GM18499 (cell line): ENCODE data around the gene MAML3.

Experiments used
- ATAC-seq: cut with Tn5 transposase; IDR thresholded peaks from one replicate; pipeline ENCODE4 v1.9.1; 2021; ENCODE audit warnings: moderate number of reproducible peaks; ENCODE audit not compliant: insufficient read depth, unreplicated experiment

The MAML3 gene

DNA sequence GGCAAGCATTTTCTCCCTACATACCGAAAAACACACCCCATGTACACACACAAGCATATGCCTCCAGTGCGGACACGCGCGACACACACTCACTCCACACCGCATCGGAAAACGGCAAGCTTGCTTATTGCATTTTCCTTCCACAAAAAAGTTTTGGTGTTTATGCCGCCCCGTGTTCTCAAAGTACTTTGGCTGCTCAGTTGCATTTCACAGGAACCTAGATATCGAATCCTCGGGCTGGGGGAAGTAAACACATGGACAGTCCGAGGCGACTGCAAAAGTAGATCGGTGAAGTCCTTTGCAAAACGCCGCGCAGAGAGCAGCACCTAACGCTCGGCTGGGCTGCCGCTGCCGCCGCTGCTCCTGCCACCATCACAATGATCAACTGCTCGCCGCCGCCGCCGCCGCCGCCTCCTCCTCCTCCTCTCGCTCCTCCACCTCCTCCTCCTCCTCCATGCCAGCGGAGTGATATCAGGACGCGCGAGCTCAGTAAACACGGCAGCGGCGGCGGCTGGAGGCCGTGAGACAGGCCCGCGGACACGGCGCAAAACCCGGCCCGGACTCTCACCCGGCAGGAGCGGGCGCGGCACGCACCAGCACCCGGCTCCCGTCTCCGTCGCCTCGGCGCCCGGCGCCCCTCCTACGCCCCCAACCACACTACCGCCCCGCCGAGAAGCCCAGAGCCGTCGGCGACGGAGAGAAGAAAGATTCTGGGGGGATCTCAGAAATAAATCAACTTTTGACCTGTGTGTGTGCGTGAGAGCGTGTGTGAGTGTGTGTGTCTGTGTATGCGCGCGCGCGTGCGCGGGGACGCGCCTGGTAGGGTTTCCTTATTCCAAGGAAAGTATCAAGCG is at the start of gene MAML3:
MAML3 (minus strand) TSS at position 467 of the 854 bp plus-strand sequence. CDS start 857 bp downstream, outside the sequence.
- no peak for ATAC-seq

DNA sequence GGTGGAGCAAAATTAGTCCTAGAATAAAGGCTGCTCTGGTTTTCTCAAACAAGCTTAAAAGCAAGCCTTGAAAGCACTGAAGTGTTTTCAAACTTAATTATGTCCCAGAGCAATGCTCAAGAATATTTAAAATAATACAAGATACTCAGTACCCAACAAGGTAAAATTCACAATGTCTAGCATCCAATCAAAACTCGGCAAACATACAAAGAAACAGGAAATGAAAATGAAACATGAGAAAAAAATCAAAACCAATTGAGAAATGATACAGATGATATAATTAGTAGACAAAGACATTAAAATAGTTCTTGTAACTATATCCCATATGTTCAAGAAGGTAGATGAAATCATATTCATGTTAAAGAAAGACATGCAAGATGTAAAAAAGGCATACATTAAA is 45.0 kb upstream of the MAML3 start:
- ATAC-seq = no peak

DNA sequence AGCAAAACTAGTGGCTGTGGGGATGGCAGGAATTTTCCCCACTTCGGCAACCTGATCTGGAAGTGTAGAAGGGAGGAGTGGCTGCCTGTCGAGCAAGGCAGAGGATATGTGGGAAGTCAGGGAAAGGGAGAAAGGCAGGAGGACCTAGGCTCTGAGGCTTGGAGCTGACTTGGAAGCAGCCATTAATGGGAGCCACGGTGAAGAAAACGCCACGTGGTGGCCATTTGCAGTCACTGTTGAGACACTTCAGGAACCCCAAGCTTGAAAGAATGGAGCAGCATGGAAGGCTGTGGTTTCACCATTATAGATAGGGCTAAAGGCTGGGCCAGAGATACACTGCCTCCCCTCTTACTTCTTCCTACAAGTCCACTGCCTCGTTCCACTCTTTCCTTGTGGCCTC is 41.8 kb upstream of the MAML3 start:
- no peak for ATAC-seq

DNA sequence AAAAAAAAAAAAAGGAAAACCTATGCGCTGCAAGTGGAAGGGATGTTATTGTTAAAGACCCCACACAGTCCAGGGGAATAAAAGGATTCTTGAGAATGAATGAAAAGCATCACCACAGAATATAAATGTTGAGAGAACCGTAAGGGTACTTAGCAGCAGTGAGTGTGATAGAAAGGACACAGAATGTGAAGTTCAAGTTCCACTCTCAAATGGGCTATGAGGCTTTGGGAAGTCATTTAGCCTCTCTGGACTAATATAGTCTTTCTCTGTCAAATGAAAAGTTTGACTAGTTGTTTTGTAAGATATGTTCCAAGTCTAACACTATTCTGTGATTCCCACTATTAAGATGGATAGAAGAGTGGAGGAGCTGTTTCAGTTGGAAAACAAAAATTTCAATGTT is 35.8 kb upstream of the MAML3 start:
- no peak for ATAC-seq

DNA sequence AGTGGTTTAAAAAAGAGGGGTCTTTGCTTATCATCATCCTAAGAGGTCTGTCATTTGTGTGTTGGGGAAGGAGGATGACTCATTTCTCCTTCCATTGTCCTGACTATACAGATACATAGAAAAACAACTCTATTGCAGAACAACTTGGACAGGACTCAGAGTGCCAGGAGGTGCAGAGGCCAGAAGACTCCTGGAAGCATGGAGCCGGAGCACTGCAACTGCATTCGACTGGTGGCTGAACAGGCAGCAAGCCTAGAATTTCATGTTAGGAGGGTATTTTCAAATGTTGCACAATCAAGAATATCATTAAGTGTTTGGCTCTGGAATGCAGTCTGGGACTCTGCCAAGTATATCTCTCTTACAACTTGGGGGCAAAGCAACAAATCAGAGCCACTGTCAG is 35.0 kb upstream of the MAML3 start:
- no peak for ATAC-seq

DNA sequence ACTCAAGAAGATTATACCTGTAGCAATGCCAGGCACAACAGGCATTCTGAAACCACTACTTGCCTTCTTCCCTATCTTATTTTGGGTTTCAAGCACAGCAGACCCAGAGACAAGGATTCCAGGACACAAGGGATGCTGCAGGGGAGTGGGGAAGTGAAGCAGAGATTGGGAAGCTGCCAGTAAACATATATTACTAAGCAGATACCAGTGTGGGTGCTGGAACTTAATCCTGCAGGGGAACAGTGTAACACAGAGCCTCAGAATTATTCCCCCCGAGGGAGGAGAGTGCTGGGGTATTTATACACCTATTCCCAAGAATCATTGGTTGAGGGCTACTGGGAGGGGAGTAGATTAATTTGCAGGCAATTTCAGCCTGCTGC is 33.3 kb upstream of the MAML3 start:
- no peak for ATAC-seq

DNA sequence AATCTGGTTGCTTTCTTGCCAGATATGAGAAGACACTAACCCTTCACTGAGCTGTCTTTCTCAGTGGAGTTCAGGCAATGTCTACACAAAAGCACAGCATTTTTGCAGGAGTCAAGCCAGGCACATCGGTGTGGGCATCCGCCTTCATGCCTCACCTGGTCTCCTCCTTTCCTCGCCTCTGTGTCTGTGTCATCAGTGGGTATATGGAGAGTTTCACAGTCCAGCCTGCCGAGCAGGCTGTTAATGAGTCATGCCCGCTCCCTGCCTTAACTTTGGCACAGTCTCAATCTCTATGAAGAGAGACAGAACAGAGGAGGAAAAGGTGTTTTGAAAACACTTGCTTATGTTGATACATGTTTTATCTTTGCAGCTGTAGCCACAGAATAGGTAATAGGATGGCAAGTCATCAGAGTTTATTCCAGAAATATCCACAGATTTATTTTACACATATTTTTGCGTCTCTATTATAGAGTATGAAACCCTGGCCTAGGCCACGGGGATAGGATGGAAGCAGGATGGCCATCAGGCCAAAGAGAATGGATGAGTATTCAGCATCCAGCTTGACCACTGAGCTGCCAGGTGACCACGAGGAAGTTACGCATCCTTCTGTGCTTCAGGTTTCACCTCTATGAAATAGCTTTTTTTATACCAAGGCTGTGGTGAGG is 32.8 kb upstream of the MAML3 start:
- ATAC-seq = no peak

DNA sequence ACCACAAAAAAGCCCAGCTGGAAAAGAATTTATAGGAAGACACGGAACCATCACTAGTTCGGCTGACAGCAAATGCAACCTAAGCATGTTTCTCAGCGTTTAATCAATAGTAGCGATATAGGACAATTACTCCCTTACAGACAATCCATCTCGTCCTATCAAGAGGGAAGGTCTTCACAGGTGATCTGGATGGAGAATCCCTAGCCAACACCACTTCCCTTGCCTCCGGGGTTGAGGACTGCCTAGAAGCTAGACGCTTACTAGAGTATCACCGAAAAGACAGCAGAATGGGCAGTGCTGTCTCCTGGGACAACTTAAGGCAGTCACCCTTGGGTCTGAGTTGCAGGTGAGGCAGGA is 32.1 kb upstream of the MAML3 start:
- ATAC-seq = no peak

DNA sequence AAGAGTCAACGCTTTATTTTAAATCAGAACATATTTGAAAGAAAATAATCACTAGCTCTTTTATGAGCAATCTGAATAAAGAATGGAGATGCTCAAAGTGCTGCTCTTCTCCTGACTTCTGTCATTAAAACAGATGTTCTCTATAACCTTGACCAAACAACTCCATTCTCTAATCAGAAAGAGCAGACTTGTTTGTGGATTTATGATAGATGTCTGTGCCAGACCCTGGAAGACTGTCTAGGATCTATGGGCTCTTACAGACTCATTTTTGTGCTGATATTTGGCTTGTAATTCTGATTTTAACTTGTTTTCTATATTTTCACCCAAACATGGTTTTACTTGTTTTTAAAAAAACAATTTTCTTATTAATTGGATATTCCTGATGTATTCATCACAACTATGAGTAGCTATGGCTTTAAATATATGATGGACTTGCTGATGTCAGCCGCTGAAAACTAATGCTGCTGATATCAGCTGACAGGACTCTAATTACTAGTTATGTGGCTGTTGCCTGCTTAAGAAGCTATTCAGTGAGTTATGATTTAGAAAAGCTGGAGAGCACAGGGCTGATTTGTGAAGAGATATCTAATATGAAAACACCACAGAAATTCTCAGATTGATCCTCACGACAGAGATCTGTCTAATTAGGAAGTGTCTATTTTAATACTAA is 31.6 kb upstream of the MAML3 start:
- ATAC-seq = no peak

DNA sequence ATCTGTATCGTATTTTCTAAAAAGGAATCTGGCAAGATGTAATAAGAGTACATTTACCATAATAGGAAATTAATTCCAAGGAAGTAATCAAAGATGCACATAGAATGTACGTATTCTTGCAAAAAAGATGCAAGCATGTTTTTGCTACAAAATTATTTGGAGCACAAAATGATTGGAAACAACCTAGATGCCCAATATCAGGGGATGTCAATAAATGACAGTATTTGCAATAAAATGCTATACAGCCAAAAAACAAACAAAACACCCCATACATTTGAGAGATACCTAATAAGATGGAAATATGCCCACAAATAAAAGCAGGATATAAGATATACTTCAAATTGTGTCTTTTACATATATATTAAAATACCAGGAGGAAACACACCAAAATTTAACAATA is 29.3 kb upstream of the MAML3 start:
- ATAC-seq = no peak

DNA sequence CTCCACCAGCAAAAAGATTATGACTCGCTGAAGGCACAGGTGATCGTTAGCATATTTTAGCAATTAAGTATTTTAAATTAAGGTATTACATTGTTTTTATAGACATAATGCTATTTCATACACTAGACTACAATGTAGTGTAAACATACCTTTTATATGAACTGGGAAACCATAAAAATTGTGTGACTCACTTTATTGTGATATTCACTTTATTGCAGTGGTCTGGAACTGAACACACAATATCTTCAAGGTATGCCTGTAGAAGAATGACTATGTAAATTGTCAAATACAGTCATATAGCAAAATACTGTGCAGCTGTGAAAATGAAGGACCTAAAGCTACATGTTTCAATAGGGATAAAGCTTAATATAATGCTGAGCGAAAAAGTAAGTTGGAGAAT is 26.6 kb upstream of the MAML3 start:
- ATAC-seq = no peak

DNA sequence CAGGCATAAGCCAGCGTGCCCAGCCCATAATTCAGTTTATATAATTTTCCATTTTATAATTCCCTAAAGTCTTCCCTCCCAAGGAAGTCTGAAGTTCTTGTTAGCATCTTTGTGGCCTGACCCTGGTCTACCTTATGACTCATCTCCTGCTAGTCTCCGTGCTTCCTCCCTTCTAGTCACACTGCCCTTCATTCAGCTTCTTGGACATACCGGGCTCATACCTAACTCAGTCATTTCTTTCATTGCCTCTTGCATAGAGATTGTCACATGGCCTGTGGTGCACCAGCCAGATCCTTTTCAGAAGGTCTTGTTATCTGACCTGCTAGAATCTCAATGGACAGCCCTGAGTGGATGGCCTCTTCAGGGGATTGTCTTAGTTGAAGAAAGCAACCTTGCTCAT is 22.8 kb upstream of the MAML3 start:
- ATAC-seq = no peak

DNA sequence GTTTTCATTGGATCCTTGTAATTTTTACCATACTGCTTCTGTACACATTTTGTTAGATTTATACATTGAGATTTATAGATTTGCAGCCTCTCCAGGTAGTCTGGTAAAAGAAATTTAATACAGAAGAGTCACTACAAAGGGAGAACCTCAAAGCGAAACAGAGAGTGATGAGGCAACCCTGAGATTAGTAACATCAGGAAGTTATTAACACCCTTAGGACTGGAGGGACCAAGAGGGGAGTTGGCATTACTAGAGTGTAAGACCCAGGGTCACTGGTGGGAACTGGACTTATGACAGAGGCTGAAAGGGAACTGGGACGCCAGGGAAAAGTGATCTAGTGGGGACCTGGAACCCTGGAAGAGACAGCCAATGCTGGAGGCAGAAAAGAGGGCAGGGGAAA is 20.6 kb upstream of the MAML3 start:
- no peak for ATAC-seq

DNA sequence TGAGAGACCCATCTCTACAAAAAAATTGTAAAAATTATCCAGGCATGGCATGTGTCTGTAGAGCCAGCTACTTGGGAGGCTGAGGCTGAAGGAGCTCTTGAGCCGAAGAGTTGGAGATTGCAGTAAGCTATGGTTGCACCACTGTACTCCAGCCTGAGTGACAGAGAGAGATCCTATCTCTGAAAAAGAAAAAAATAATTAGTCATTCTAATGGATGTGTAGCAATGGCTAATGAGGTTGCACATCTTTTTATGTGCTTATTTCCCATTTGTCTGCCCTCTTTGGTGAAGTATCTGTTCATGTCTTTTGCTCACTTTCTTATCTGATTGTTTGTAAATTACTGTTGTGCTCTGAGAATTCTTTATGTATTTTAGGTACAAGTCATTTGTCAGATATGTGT is 19.0 kb upstream of the MAML3 start:
- ATAC-seq = no peak

DNA sequence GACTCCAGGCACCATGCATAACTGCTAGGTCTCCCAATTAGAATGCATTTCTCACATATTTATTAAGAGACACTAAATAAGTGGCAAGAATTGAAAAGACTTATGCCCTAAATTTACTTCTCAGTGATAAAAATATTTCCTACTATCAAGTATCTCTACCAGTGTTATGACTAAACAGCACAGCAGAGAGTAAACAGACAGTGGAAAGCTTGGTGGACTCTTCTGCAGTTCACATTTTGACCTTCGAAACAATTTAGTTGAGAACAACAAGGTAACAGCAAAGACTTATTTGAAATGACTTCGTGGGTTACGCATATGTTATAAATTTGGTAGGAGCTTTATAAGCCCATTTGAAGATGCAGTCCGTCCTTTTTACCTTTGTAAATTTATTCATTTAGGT is 16.3 kb upstream of the MAML3 start:
- no peak for ATAC-seq

DNA sequence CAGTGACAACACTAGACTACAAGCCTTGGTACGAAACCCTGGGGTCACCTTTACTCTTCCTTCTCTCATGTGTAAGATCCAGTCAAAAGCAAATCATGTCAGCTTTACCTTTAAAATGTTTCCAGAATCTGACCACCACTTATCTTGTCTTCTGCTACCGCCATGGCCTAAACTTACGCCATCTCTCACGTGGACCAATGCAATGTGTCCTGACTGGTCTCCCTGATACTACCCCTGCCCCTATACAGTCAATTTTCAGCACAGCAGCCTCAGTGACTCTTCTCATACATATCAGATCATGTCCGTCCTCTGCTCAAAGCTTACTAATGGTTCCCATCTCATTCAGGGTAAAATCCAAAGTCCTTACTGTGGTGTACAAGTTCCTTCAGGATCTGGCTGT is 15.0 kb upstream of the MAML3 start:
- no peak for ATAC-seq

DNA sequence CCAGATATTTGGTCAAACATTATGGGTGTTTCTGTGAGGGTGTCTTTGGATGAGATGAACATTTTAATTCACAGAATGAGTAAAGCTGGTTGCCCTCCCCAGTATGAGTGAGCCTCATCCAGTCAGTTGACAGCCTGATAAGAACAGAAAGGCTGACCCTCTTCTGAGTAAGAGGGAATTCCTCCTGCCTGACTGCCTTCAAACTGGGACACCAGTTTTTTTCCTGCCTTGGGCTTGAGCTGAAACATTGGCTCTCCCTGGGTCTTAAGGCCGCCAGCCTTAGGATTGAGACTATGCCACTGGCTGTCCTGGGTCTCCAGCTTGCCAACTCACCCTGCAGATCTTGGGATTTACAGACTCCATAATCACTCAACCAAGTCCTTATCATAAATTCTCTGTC is 14.5 kb upstream of the MAML3 start:
- no peak for ATAC-seq

DNA sequence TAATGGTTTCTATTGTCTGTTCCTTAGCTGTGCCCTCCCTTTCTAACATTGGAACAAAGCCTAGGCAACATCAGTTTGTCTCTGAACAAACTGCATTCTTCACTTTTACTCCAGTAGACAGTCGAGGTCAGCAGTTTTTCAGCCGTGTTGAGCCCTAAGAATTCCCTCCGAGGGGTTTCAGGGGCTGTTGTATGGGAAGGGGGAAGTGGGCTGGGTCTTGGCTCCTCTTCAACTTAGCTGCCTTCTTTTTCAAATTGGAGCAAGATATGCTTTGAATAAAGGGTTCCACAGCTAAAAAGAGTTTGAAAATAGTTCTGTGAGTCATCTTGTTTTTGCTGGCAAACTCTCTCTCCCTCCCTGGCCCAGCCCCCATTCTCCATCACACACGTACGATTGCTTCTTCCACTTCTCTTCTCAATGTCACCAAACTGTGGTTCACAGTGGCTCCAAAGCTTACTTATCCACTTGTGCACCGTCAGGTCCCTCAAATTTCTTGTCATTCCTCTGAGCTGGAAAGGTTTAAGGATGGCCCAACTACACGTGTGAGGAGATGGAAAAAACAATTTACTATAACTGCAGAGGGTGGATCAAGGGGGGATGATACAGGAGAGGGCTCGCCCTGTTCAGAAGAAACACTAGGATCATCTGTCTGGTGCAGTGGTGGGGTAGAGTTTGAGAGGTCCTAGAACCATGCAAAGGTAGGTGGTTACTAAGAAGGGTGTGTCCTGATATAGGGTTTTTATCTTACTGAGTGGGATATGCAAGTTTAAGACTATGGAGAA is 9.2 kb upstream of the MAML3 start:
- no peak for ATAC-seq

DNA sequence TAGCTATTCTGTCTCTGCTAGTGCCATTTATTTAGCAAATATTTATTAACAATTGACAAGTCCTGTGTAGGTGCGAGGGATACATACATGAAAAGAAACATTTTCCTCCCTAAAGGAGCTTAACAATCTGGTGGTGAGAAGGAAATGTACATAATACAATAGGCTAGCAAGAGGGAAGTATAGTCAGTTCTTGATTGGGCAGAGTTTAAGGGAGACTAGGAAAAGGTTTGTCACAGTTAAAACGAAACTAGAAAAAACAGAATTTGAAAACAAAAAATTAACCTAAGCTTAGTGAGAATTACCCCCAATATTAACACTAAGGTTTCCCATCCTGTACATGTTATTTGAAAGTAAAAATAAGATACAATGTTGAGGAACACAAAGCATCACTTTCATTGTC is 8.6 kb upstream of the MAML3 start:
- no peak for ATAC-seq

DNA sequence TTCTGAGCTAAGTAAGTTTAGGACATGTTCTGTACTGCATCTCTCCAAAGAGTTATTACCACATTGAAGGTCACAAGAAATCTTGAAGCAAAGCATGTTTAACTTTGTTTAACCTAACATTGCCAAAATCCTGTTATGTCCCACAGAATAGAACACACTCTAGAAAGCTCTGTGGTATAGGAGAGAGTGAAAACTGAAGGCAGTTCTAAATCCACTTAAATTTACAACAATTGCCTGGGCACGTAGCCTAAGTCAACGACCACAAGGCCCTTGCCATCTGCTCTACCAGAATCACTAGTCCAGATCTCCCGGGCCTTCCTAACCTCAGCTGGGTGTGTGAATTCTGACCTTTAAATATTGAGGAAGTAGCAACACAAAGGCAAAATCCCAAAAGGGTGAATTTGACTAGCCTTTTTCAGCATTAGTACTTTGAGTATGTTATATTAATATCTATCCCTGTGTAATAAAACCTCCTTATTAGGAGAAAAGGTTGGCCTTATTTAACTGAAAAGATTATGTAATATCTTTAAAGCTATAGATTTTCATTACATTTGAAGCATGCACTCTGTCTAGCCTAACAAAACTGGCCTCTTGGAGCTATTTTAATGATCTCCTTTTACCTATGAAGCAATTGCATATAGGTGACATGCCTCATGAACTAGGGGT is 4.5 kb upstream of the MAML3 start:
- ATAC-seq = no peak
